ENCODE measurements around the gene CSTF3. TPM values are rescaled to one million over a fixed set of nuclear protein-coding genes. Genes with fewer than 3 reads are reported as not detected.

Gene CSTF3
- total RNA-seq, 2 experiments from 2014 or later, result 29.6 to 35.3 TPM

DNA sequence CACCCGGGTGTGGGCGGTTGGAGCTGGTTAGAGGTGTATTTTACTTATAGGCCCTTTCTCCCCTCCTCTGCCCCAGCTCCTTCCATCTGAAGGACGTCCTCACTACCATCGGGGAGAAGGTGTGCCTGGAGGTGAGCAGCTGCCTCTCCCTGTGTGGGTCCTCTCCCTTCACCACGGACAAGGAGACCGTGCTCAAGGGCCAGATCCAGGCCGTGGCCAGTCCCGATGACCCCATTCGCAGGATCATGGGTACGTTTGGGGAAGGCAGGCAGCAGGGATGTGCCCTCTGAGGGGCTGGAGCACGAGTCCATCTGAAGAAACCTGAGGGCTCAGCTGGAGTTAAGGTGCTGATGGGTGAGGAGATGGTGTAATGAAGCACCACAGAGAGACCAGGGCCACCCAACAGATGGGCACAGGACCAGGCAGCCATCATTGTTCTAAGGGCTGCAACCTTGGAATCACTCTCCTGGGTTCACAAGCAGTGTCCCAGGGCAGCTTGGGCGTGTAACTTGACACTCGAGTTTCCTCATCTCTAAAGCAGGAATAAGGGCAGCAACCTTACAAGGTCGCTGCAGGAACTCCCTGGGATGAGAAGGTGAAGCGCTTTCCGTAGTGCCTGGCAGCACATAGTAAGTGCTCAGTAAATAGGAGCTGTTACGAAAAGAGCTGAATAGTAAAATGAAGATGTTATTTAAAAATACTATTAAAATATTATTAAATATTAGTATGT is 92.5 kb downstream of the CSTF3 start:
- POLR2A ChIA-PET, result interaction anchor here (0.6 kb wide), 1 partner anchor 8 kb away, joined by 3 read pairs; no protein-coding TSS in a partner anchor

DNA sequence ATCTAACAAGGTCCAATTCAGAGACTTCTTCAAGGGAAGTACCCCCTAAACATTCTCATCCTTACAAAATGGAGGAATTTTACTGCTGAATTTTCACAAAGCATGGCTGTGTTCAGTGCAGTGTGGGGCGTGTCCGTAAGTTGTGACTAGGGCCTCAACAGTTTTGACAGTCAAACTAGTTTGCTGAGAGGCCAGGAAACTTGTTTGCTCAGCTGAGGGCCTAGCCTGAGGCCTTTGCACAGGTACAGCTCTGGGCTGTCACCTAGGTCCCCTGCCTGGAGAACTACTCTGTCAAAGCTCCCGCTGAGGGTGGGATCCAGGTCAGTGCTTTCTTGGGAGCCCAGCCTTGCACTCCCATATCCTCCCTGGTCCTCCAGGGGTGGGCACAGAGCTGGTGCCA is 94.0 kb downstream of the CSTF3 start:
- ChIA-PET CTCF (interaction anchor here (0.7 to 7.6 kb wide), 3 partner anchors 96 to 107 kb away, joined by 3 to 96 read pairs (median 46); no protein-coding TSS in a partner anchor), POLR2A (interaction anchor here (0.6 to 0.7 kb wide), 2 partner anchors 71 to 460 kb away, joined by 3 to 5 read pairs; no protein-coding TSS in a partner anchor)
- Mint-ChIP-seq H3K4me1 (peaks cover 35% of the 10 kb centered on the region), H3K36me3 (ENCODE audit: low read depth) (peaks cover 32% of the 10 kb centered on the region), H3K27ac (no peak overlapping the region), H3K27me3 (no peaks in the 10 kb centered on the region), H3K9me3 (ENCODE audit: low read depth) (no peaks in the 10 kb centered on the region), H3K4me3 (no peak overlapping the region)
- intact Hi-C loops (cut with DNase I, micrococcal nuclease), result loop anchor here in 1 of 2 experiments (10.0 kb wide), 1 partner anchor 352 kb away; no protein-coding TSS in a partner anchor
- no peak for ATAC-seq
- DNase-seq, result no peak

More for the DNA sequence above, 92.5 kb downstream of the CSTF3 start:
- CTCF ChIA-PET, result interaction anchor here (0.7 to 1.2 kb wide), 5 partner anchors 42 to 259 kb away, joined by 3 to 4 read pairs (median 3); no protein-coding TSS in a partner anchor
- H3K9me3 Mint-ChIP-seq (ENCODE audit: low read depth), result no peaks in the 10 kb centered on the region
- peaks cover 20% of the 10 kb centered on the region for H3K4me1 Mint-ChIP-seq
- H3K36me3 Mint-ChIP-seq (ENCODE audit: low read depth), result peaks cover 33% of the 10 kb centered on the region
- H3K27ac Mint-ChIP-seq, result no peak overlapping the region
- DNase-seq, result no peak
- no peak for ATAC-seq
- no peak overlapping the region for H3K4me3 Mint-ChIP-seq
- intact Hi-C loops (cut with DNase I, micrococcal nuclease), result loop anchor here in 1 of 2 experiments (10.0 kb wide), 1 partner anchor 354 kb away; no protein-coding TSS in a partner anchor
- no peaks in the 10 kb centered on the region for H3K27me3 Mint-ChIP-seq

DNA sequence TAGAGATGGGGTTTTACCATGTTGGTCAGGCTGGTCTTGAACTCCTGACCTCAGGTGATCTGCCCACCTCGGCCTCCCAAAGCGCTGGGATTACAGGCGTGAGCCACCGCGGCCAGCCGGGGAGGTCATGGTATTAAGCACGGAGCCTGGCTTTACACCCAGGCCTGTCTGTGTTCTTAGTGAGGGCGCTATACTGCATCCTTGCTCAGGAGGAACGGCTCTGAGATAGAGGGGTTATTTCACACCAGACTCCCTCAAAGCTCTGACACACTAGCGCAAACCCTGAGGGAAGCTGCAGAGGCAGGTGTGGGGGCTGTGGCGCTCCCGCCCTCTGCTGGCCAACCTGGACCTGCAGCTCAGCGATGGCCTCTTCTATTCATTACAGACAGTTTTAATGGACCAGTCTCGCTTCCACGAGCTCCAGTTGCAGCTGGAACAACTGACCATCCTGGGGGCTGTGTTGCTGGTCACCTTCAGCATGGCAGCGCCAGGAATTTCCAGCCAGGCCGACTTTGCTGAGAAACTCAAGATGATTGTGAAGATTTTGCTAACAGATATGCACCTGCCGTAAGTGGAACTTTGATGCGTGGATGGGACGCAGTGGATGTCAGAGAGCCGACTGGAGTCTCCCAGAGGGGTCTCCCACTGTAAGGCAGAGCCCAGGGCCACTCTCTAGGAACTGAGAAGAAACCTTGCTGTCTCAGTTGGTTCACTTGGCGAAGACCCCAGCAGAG is 95.7 kb downstream of the CSTF3 start:
- Mint-ChIP-seq H3K27me3 (no peaks in the 10 kb centered on the region), H3K36me3 (ENCODE audit: low read depth) (peaks cover 39% of the 10 kb centered on the region), H3K9me3 (ENCODE audit: low read depth) (no peaks in the 10 kb centered on the region), H3K4me1 (peaks cover 45% of the 10 kb centered on the region), H3K4me3 (no peak overlapping the region), H3K27ac (no peak overlapping the region)
- CTCF ChIA-PET, result interaction anchor here (0.5 to 7.6 kb wide), 50 partner anchors 9 to 324 kb away, joined by 3 to 96 read pairs (median 4); partner anchors contain the start of genes DEPDC7 and TCP11L1
- intact Hi-C loops (cut with DNase I, micrococcal nuclease), result loop anchor here (1.0 to 10.0 kb wide), 4 partner anchors 105 to 351 kb away; partner anchors contain the start of gene QSER1 (in 1 of the 2)
- ATAC-seq, result peak; percentile 76
- POLR2A ChIA-PET, result interaction anchor here (1.1 kb wide), 1 partner anchor 22 kb away, joined by 3 read pairs; no protein-coding TSS in a partner anchor
- peak; percentile 87 for DNase-seq

DNA sequence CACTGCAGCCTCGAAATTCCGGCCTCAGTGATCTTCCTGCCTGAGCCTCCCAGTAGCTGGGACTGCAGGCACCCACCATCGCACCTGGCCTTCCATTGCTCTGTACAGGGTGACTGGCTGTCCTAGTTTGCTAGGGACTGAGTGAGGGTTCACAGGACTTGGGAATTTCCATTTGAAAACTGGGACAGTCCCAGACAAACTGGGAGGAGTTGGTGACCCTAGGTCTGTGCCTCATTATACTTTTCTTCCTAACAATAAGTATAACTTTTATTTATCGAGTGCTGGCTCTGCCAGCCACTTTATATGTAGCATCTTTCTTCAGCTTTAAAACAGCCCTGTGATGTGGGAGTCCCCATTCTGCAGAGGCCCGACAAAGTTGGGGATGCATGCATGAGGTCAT is 96.4 kb downstream of the CSTF3 start:
- POLR2A ChIA-PET, result interaction anchor here (0.6 kb wide), 1 partner anchor 88 kb away, joined by 4 read pairs; no protein-coding TSS in a partner anchor
- CTCF ChIA-PET, result interaction anchor here (0.6 to 7.6 kb wide), 35 partner anchors 10 to 325 kb away, joined by 3 to 96 read pairs (median 4); partner anchors contain the start of genes DEPDC7 and TCP11L1
- intact Hi-C loops (cut with DNase I, micrococcal nuclease), result loop anchor here (1.0 to 10.0 kb wide), 6 partner anchors 105 to 350 kb away; partner anchors contain the start of gene QSER1 (in 2 of the 2)
- no peaks in the 10 kb centered on the region for H3K9me3 Mint-ChIP-seq (ENCODE audit: low read depth)
- DNase-seq (no peak), ATAC-seq (no peak)
- peaks cover 41% of the 10 kb centered on the region for H3K36me3 Mint-ChIP-seq (ENCODE audit: low read depth)
- H3K4me1 Mint-ChIP-seq, result peaks cover 49% of the 10 kb centered on the region
- no peaks in the 10 kb centered on the region for H3K27me3 Mint-ChIP-seq
- H3K27ac Mint-ChIP-seq, result no peak overlapping the region
- H3K4me3 Mint-ChIP-seq, result no peak overlapping the region

DNA sequence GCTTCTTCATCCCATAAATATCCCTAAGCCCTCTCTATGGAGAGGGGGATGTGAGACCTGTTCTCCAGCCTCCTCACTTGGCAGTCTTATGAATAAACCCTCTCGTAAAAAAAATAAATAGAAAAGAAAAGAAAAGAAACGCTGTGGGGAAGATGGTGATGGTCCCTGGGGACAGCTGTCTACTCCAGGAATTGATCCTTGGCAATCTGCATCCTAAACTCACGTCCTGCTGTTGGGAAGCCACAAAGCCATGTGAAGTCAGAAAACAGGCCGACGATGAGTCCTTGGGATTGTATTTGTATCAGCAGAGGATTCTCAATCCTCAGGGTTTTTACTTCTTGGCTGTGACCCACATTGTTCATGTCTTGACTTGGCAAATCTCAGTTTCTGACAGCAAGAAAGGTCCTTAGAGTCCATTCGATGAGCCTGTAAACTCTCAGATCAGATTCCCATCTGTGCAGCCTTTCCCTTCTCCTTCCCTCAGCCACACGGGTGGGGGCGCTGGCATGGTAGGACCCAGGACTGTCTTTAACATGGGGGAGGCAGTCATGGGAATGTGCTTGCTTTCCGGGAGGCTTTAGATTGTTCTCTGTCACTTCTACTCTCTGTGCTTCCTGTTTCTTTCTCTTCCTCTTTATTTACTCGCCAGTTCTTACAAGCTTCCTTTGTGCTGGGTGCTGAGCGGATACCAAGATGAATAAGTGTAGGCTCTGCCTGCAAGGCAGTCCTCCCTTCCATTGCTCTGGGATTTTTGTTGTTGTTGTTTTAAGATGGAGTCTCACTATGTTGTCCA is 97.1 kb downstream of the CSTF3 start:
- Mint-ChIP-seq H3K36me3 (ENCODE audit: low read depth) (peaks cover 47% of the 10 kb centered on the region), H3K4me3 (no peak overlapping the region), H3K9me3 (ENCODE audit: low read depth) (no peaks in the 10 kb centered on the region), H3K4me1 (peaks cover 49% of the 10 kb centered on the region), H3K27me3 (no peaks in the 10 kb centered on the region), H3K27ac (no peak overlapping the region)
- ChIA-PET CTCF (interaction anchor here (0.6 to 7.6 kb wide), 25 partner anchors 11 to 346 kb away, joined by 3 to 96 read pairs (median 4); no protein-coding TSS in a partner anchor), POLR2A (interaction anchor here (0.6 to 1.7 kb wide), 4 partner anchors 21 to 87 kb away, joined by 3 to 6 read pairs (median 5); no protein-coding TSS in a partner anchor)
- intact Hi-C loops (cut with DNase I, micrococcal nuclease), result loop anchor here (5.0 to 10.0 kb wide), 3 partner anchors 172 to 349 kb away; partner anchors contain the start of gene QSER1 (in 1 of the 2)
- DNase-seq, result no peak
- no peak for ATAC-seq

DNA sequence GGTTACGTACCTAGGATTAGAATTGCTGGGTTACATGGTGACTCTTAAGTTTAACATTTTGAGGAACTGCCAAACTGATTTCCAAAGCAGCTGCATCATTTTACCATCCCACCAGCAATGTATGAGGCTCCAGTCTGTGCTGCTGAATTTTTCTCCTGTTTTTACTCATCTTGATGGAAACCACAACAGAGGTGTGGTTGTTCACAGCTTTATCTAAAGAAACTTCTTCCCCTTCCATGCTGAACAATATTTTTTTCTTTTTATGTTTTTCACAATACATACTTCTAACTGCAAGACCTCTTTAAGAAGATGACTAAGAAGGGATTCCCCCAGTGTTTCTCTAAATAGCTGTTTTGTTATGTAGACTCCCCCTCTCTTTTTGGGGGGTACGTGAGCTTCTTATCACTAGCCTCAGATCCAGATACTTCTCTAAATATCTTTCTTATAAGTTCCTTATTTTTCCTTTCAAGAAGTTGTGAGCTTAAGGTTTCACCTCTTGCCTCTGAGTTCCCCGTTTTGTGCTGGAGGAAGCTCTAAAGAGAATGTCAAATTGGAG is 97.9 kb downstream of the CSTF3 start:
- no peaks in the 10 kb centered on the region for H3K9me3 Mint-ChIP-seq (ENCODE audit: low read depth)
- peak; percentile 72 for ATAC-seq
- POLR2A ChIA-PET, result interaction anchor here (0.7 to 1.7 kb wide), 5 partner anchors 20 to 97 kb away, joined by 3 to 7 read pairs (median 6); partner anchors contain the start of gene TCP11L1
- intact Hi-C loops (cut with DNase I, micrococcal nuclease), result loop anchor here (1.0 to 10.0 kb wide), 5 partner anchors 23 to 349 kb away; partner anchors contain the start of gene QSER1 (in 1 of the 2)
- H3K36me3 Mint-ChIP-seq (ENCODE audit: low read depth), result peaks cover 50% of the 10 kb centered on the region
- peaks cover 49% of the 10 kb centered on the region for H3K4me1 Mint-ChIP-seq
- H3K27ac Mint-ChIP-seq, result peak overlapping the region; percentile 48
- no peak for DNase-seq
- no peaks in the 10 kb centered on the region for H3K27me3 Mint-ChIP-seq
- CTCF ChIA-PET, result interaction anchor here (0.6 to 7.6 kb wide), 26 partner anchors 10 to 346 kb away, joined by 3 to 96 read pairs (median 4); no protein-coding TSS in a partner anchor
- H3K4me3 Mint-ChIP-seq, result no peak overlapping the region

DNA sequence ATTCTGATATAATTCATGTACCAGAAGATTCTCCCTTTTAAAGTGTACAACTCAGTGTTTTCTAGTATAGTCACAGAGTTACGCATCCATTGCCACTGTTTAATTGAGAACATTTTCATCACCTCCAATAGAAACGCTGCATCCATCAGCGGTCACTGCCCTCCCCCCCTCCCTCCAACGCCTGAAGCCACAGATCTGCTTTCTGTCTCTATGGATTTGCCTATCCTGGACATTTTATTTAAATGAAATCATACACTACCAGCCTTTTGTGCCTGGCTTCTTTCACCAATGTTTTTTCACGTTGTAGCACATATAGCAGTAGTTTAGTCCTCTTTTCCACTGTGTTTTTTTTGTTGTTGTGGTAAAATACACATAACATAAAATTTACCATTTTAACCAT is 99.1 kb downstream of the CSTF3 start:
- Mint-ChIP-seq H3K4me3 (no peak overlapping the region), H3K27ac (no peak overlapping the region), H3K27me3 (no peaks in the 10 kb centered on the region), H3K4me1 (peaks cover 49% of the 10 kb centered on the region), H3K9me3 (ENCODE audit: low read depth) (no peaks in the 10 kb centered on the region), H3K36me3 (ENCODE audit: low read depth) (peaks cover 54% of the 10 kb centered on the region)
- DNase-seq, result no peak
- intact Hi-C loops (cut with DNase I, micrococcal nuclease), result loop anchor here (5.0 to 10.0 kb wide), 3 partner anchors 170 to 347 kb away; partner anchors contain the start of gene QSER1 (in 1 of the 2)
- ChIA-PET CTCF (interaction anchor here (0.8 to 7.6 kb wide), 5 partner anchors 93 to 167 kb away, joined by 3 to 96 read pairs (median 4); no protein-coding TSS in a partner anchor), POLR2A (interaction anchor here (1.7 kb wide), 1 partner anchor 19 kb away, joined by 6 read pairs; no protein-coding TSS in a partner anchor)
- no peak for ATAC-seq

DNA sequence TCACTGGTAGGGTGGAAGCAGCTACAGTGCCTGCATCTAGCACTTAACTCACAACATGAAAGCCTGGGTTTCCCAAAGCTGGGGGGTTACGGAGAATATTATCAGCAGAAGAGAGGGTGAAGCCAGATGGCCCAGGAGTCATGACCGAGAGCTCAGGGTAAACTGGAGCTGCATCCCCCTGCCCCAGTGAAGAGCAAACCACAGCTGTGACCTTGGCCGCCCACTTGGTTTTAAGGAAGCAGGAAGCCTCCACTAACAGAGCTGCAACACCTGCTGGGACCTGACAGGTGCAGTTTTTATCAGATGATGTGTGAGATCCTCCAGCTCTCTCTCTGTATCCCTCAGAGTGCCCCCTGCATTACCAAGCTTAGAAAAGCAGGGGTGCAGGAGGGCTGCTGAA is 101.0 kb downstream of the CSTF3 start:
- ATAC-seq, result no peak
- DNase-seq, result no peak
- CTCF ChIA-PET, result interaction anchor here (0.9 to 7.6 kb wide), 4 partner anchors 17 to 177 kb away, joined by 3 to 96 read pairs (median 4); no protein-coding TSS in a partner anchor
- intact Hi-C loops (cut with DNase I, micrococcal nuclease), result loop anchor here (5.0 to 10.0 kb wide), 3 partner anchors 168 to 345 kb away; partner anchors contain the start of gene QSER1 (in 1 of the 2)
- Mint-ChIP-seq H3K4me3 (no peak overlapping the region), H3K9me3 (ENCODE audit: low read depth) (no peaks in the 10 kb centered on the region), H3K36me3 (ENCODE audit: low read depth) (peaks cover 50% of the 10 kb centered on the region), H3K4me1 (peaks cover 44% of the 10 kb centered on the region), H3K27ac (no peak overlapping the region), H3K27me3 (no peaks in the 10 kb centered on the region)
- POLR2A ChIA-PET, result no interaction called here

DNA sequence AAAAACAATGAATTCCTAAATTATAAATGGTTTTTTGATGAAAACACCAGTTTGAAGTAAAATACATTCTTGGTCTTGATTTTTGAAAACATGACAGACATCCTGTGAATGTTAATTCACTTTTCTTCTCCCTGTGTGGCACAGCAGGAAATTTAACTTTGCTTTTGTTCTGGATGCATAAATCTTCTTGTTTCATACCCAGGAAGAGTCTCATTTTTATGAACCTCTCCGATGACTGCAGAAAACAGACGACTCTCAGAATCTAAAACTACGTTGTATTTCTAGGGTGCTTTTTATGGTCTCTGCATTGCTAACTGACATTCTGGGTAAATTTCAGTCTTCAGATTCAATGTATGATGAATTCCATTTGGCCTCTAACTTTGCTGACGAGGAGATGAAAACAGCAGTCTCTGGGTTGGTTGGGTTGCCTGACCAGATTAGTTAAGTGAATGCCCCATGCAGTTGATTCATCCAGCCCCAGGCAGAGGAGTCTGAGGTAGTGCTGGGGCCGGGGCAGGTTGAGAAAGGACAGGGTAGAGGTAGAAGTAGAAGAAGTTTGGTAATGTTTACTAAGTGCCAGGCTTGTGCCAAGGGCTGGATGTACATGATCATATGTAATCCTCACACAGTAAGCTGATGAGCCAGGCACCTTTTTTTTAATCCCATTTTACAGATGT is 101.8 kb downstream of the CSTF3 start:
- H3K4me1 Mint-ChIP-seq, result peaks cover 36% of the 10 kb centered on the region
- ChIA-PET CTCF (interaction anchor here (0.9 to 7.6 kb wide), 4 partner anchors 16 to 102 kb away, joined by 3 to 96 read pairs (median 4); no protein-coding TSS in a partner anchor), POLR2A (no interaction called here)
- no peaks in the 10 kb centered on the region for H3K27me3 Mint-ChIP-seq
- ATAC-seq (no peak), DNase-seq (no peak)
- peaks cover 50% of the 10 kb centered on the region for H3K36me3 Mint-ChIP-seq (ENCODE audit: low read depth)
- no peak overlapping the region for H3K27ac Mint-ChIP-seq
- no peak overlapping the region for H3K4me3 Mint-ChIP-seq
- H3K9me3 Mint-ChIP-seq (ENCODE audit: low read depth), result no peaks in the 10 kb centered on the region
- intact Hi-C loops (cut with DNase I, micrococcal nuclease), result loop anchor here (5.0 to 10.0 kb wide), 3 partner anchors 167 to 345 kb away; partner anchors contain the start of gene QSER1 (in 1 of the 2)
